ENCODE data around the gene LYZL4.

DNA sequence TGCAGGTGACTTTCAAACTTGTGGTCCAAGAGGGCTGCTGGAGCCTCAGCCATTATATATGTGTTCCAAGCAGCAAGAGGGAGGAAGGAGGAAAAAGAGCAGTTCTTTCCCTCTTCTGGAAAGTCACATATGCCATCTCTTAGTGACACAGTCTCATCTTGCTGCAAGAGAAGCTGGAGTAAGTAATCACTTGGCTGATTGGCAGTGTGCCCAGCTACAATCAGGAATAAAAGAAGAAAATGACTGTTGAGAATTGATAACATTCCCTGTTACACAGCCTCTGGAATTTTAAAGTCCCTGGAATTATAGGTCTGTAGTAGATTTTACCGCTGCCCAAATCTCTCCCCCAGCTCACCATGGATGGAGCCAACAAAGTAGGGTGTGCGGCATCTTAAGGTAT lies 31.4 kb upstream of the LYZL4 start:
- TF ChIP-seq, protein P1, sequence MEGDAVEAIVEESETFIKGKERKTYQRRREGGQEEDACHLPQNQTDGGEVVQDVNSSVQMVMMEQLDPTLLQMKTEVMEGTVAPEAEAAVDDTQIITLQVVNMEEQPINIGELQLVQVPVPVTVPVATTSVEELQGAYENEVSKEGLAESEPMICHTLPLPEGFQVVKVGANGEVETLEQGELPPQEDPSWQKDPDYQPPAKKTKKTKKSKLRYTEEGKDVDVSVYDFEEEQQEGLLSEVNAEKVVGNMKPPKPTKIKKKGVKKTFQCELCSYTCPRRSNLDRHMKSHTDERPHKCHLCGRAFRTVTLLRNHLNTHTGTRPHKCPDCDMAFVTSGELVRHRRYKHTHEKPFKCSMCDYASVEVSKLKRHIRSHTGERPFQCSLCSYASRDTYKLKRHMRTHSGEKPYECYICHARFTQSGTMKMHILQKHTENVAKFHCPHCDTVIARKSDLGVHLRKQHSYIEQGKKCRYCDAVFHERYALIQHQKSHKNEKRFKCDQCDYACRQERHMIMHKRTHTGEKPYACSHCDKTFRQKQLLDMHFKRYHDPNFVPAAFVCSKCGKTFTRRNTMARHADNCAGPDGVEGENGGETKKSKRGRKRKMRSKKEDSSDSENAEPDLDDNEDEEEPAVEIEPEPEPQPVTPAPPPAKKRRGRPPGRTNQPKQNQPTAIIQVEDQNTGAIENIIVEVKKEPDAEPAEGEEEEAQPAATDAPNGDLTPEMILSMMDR (IDR thresholded peaks at IDR 0.05) = no peak
- no peak for TF ChIP-seq POLR2A (IDR thresholded peaks at IDR 0.05)
